GM18517 (cell line): Measurements from ENCODE around the gene ARHGEF19.

Experiments
- ATAC-seq: cut with Tn5 transposase; IDR thresholded peaks from one replicate; pipeline ENCODE4 v1.9.1; 2021; ENCODE audit warnings: mild to moderate bottlenecking, moderate library complexity; ENCODE audit not compliant: unreplicated experiment

ARHGEF19 gene

DNA sequence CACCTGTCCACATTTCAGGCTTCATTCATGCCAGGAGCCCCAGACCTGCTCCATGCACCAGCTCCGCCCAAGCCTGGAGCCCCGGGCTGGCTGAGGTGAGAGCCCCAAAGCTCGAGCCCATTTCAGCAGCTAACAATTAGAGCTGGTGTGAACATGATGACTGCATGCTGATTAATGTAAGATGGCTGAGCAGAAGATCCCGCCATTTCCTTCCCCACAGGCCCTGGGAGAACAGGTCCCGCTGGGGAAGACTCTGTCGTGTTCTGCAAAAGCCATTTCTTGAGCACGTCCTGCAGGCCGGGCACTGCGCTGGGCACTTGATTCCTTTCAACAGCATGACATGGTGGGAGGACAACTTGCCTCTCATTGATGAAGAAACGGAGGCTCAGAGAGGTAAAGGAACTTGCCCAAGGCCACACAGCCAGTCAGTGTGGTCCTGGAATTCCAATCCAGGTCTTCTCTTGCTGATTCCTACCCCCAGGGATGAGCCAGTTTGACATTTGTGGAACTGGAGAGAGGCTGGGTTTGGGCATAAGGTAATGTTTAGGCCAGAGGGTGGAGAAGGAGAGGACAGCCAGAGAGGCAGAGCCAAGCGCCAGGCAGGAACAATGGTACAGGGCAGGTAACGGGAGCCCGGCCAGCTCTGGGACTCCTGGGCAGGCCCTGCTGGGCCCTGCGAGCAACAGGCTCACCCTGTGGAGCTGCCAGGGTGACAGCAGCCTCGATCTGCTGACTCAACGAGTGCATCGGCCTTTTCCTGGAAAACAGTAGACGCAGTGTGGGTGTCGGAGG, 28.5 kb downstream of the ARHGEF19 start:
- no peak for ATAC-seq

DNA sequence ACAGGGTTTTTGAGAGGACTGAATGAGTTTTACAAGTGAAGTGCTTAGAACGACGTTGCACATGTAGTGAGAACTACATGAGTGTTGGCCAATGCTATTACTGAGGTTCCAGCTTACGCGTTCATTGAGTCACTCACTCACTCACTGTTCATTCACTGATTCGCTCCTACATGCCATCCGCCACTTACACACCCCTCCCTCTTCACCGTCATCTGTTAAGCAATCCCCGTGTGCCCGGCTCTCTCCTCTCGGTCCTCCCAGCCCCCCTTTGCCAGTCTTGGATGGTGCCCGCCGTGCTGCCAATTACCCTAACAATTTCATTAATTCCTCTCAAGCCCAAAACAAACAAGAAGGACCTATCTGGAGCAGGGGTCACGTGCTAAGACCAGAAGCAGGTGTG, 29.3 kb downstream of the ARHGEF19 start:
- ATAC-seq, result no peak

DNA sequence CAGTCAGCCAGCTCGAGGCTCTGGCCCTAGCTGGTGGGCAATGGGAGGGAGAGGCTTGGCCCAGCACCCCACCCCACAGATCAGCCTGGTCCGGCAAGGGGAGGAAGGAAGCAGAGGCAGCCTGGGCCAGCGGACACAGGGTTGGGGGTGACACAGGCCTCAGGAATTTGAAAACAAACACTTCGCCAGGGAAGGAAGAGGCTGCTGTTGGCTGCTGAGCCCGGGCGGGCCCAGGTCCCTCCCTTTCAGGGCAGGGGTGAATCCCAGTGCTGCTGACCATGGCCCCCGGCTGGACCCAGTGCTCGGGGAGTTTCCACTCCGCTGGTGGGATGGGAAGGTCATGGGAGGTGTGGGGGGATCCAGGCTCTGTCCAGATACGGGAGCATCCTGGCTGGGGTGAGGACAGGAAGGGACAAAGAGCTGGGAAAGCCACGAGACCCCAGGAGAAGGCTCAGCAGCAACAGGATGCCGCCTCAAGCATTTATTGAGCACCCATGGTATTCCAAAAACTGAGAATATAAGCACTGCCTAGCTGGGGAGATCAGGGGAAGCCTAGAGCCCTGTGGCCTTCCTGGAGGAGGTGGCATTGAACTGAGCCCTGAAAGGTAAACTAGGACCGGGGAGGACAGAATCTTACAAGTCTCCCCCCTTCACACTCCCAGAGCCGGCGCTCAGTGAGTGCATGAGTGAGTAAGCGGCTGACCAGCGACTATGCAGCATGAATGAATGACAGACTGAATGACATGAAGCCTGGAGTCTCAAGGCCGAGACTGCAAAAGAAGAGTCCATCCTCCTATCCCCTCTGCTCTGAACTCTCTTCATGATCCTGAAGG, 30.3 kb downstream of the ARHGEF19 start:
- ATAC-seq, result no peak

DNA sequence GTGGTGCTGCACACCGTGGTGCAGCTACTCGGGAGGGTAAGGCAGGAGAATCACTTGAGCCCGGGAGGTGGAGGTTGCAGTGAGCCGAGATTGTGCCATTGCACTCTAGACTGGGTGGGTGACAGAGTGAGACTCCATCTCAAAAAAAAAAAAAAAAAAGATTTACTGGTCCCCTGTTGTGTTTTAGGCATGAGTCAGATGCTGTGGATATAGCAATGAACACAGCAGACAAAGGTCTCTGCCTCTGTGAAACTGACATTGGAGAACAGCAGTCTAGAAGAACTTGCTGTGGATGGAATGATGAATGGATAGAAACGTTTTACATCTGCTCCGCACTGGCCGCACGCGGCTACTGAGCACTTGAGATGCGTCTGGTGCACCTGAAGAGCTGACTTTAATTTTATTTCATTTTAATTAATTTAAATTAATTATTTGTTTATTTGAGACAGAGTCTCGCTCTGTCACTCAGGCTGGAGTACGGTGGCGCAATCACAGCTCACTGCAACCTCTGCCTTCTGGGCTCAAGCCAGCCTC, 32.1 kb downstream of the ARHGEF19 start:
- no peak for ATAC-seq

DNA sequence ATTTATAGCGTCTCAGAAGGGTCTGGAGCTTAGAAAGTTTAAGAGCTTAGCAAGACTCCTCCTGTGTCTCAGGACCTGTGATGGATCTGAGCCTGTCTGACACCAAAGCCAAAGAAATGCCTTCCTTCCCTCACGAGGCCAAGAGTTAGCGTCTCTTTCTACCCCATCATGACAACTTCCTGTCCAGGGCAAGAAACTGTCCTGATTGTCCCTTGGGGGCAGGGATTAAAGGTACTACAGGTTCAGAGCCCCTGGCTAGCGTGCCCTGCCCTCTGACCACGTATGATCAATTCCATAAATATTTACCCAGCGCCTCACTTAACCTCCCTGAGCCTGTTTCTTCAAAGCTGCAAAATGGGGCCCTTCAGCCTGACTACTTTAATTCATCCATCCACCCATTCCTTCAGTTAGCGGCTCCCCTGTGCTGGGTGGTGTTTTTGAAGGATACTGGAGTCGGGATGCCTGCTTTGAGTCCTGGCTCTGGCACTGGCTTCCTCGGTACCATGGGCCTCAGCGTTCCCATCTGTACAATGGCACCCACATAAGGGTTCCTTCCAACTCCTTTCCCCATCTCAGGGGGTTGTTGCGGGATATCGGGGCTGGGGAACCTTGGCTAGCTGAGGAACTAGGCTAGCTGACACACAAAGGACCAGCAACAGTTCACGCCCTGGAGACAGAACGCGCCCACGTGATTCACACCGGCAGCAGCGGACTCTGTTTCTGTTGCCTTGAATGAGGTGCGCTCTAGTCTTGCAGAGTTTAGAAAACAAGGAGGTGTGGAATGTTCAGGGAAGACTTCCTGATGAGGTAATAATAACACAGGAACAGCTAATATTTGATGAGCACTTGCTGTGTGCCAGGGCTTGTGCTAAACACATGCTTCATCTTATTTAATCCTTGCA, 33.6 kb downstream of the ARHGEF19 start:
- no peak for ATAC-seq

DNA sequence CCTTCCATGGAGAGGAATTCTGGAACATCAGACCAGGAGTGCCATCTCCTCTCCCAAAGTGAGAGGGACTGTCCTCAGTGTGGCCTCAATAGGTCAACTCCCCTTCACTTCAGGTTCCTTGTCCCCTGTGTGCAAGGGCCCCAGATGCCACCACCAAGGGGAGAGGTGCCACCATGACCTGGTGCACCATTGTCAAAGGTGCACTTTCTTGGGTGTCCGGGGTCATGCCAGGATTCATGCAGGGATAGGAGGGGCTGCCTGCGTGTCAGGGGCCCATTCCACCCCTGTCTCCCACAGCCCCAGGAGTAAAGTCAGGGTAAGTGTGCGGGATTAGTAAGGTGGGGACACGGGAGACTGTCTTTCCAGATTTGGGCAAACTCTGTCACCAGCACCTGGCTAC, 35.1 kb downstream of the ARHGEF19 start:
- no peak for ATAC-seq

DNA sequence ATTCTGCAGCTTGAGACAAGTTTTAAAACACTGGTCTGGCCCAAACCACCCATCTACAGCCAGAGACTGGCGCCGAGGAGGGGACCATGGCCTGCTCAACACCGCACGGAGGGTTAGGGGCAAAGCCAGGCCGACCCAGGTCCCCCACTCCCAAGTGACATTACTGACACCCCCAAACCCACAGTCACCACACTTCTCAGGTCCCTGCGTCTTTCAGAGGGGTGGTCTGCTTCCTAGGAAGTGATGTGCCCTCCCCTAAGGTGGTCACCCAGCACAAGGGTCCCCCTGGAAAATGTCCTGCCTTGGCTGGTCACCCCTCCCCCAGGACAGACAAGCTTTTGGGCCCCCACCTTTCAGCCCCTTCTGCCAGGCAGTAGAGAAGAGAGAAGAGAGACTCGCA, 35.8 kb downstream of the ARHGEF19 start:
- no peak for ATAC-seq

DNA sequence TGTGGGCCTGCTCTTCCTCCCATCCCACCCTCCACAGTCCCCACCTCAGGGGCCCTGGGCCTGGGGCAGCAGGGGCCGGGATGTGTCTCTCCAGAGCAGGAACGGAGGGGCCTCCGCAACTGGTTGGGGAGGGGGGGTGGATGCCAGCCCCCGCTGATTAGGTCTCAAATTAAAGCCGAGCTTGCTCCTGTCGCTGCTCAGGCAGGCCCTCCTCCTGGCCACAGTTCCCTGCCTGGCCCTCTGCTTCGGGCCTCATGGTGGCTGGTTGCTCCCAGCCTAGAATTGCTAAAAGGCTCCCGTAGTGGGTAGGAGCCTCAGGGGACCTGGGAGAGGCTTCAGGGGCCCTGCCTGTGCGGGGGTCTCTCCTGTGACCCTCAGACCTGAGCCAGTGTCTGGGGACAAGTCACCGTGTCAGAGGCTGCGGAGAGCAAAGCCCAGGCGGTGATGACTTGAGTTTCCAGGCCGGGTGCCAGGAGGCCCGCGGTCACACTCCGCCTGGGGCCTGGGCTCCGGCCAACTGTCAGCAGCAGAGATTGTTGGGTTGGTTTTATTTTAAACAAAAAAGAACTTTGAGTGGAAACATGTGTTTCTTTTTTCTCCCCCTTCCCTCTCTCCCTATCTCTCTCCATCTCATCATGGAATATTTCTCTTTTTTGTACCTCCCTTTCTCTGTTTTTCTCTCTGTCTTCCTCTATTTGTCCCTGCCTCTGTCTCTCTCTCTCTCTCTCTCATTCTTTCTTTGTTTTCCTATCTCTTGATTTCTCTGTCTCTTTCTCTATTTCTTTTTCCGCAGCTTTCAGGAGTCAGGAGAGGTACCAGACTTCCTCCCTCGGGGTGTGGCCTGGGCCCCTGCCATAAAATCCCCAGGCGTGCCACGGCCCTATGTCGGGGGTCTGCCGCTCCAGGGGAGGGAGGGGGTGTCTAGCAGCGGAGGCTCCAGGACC, 36.6 kb downstream of the ARHGEF19 start:
- no peak for ATAC-seq

DNA sequence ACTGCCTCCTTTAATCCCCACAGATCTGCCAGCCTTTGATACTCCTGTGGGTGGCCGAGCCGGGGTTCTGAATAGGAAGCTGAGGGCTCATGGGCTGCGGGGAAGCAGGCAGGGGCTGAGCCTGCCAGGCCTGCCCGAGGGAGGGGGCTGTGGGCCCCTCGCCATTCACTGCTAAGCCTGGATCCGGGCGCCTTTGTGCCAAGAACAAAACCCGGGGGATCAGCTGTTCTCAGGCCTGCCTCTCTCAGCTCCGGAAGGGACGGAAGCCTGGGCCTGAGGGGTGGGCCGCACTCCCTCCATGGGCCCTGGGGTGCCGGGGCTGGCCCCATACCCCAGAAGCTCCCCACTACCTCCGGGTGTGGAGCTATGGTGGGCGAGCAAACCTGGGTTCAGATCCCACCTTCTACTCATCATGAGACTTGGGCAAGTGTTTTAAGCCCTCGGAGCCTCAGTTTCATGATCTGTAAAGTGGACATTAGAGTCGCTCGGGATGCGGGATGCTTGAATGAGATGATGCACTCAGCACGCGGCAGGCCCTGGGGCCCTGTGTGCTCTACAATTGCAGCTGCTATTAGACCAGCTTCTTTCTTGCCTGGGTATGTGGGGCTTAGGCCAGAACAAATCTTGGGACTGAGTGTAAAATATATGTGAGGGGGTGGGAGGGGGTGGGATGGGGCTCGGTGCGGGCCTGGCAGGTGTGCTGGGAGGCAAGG, 37.4 kb downstream of the ARHGEF19 start:
- no peak for ATAC-seq

DNA sequence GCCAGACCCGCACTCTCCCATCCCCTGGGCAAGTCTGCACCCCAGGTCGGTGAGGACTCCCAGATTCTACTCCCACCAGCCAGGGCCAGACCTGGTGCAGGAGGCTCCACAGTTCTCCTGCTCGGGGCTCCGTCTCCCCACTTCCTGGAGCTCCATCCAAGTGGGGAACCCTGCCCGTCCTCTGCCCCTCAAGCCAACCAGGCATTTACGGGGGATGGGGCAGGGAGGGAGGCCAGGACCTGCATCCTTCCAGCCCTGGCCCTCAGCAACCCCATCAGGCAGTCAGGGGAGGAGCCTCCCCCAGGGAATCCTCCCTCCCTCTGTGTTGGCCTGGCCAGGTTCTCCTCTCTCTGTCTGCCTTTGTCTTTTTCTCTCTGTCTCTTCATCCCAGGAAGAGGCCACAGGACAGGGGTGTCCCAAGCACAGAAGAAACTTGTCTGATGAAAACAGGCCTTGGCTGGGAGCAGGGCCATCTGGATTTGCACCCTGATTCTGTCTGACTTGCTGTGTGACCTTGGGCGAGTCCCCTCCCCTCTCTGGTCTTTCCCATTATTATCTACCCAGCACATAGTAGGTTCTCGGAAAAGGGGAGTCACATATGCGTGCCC, 38.1 kb downstream of the ARHGEF19 start:
- no peak for ATAC-seq

- ATAC-seq, result no peak
Observed at GRCh38 chr1:16173447-16174260, 38.8 kb downstream of the ARHGEF19 start.

DNA sequence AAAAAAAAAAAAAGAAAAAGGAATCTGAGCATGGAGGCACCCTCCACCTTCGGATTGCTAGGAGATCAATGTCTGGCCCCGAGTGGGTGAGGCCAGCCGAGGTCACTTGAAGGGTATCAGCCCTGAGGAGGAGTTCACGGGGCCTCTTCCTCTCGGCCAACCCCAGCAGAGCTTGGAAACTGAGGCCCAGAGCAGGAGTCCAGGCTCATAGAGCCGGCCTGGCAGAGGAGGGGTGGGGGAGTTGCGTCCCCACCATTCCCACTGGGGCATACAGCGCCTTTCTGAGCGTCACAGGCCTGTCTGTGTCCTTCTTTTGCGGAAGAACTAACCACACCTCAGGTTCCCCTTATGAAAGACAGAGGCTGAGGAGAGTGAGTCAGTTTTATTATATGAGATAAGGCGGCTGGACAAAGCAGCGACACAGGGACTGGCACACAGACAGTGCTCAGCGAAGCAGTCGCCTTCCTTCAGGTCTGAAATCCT, 39.4 kb downstream of the ARHGEF19 start:
- no peak for ATAC-seq

DNA sequence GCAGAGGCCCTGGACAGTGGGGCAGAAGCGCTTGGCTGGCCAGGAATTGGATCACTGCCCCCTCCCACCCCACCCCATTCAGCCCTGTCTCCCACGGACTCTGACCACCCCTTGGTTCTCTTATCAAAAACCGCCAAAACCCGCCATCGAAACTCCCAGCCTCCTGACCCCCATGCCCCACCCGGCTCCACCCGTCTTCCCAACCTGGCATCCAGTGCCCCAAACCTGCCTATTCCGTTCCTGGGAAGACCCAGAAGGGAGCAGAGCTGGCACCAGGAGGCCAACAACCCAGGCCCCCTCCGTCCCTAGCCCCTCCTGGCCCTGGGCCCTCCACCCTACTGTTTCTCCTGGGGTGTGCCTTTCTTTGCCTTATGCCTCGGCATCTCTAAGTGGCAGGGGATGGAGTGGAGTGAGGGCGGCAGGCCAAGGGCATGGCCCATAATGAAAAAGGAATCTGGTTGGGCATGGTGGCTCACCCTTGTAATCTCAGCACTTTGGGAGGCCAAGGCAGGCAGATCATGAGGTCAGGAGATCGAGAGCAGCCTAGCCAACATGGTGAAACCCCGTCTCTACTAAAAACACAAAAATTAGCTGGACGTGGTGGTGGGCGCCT, 40.1 kb downstream of the ARHGEF19 start:
- ATAC-seq, result no peak

DNA sequence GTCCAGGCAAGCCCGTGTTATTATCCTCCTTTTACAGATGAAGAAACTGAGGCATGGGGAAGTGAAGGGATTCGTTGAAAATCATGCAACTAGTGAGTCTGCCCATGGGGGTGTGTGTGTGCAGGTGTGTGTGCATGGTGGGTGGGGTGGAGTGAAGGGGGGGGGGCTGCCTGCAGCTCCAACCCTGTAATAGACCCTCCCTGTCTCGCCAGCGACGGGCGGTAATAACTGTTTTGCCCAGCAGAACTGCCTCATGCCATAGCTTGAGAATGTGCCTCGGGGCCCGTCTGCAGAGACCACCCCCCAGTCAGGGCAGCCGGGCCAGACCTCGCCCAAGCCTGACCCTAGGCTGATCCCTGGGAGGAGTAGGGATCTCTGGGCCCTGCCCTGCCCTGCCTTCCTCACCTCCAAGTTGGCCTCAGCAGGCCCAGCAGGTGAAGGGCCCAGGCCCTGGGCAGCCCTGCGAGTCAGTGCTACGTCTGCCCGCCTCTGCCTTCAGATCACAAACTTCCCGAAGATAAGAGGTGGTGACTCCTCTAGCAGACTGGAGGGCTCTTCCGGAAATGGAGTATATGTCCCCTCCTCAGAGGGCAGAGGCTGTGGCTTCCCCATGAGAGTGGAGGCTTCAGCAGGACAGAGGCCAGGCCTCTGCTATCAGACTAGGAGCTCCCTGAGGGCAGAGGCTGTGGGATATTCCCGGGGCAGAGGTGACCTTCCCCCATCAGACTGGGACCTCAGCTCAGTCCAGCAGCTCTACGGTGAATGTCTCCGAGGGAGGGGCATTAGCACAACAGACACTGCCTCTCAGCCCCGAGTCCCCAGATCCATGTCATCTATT, 40.9 kb downstream of the ARHGEF19 start:
- no peak for ATAC-seq

GRCh38 chr1:16170283-16170673, 42.2 kb downstream of the ARHGEF19 start:
- ATAC-seq, result no peak

GRCh38 chr1:16168622-16169360, 43.7 kb downstream of the ARHGEF19 start:
- ATAC-seq, result no peak
